Measurements from ENCODE around the gene RADIL.

Gene RADIL

GRCh38 chr7:4845740-4846142 is 37.8 kb downstream of the RADIL start:
- Histone ChIP-seq H3K4me1 (ENCODE audit: control insufficient read depth in 1 of 2, insufficient read depth in 2 of 2, low read length in 2 of 2) (no peaks in the 10 kb centered on the region), H3K4me3 (ENCODE audit: low read depth in 1 of 2, low read length in 2 of 2) (no peak overlapping the region), H3K9me3 (ENCODE audit: control insufficient read depth in 1 of 2, low read length in 2 of 2) (no peaks in the 10 kb centered on the region), H3K27ac (ENCODE audit: low read length) (no peak overlapping the region), H3K36me3 (ENCODE audit: control insufficient read depth in 1 of 2, insufficient read depth in 2 of 2, low read length in 2 of 2) (no peaks in the 10 kb centered on the region), H3K27me3 (ENCODE audit: low read depth, low read length) (no peaks in the 10 kb centered on the region)

- Histone ChIP-seq H3K9me3 (ENCODE audit: control insufficient read depth in 1 of 2, low read length in 2 of 2) (no peaks in the 10 kb centered on the region), H3K4me3 (ENCODE audit: low read depth in 1 of 2, low read length in 2 of 2) (no peak overlapping the region), H3K36me3 (ENCODE audit: control insufficient read depth in 1 of 2, insufficient read depth in 2 of 2, low read length in 2 of 2) (no peaks in the 10 kb centered on the region), H3K27me3 (ENCODE audit: low read depth, low read length) (no peaks in the 10 kb centered on the region), H3K27ac (ENCODE audit: low read length) (no peak overlapping the region), H3K4me1 (ENCODE audit: control insufficient read depth in 1 of 2, insufficient read depth in 2 of 2, low read length in 2 of 2) (no peaks in the 10 kb centered on the region)
Observed at GRCh38 chr7:4842319-4843064, 41.0 kb downstream of the RADIL start.

GRCh38 chr7:4841836-4842235 is 41.7 kb downstream of the RADIL start:
- Histone ChIP-seq H3K36me3 (ENCODE audit: control insufficient read depth in 1 of 2, insufficient read depth in 2 of 2, low read length in 2 of 2) (no peaks in the 10 kb centered on the region), H3K27ac (ENCODE audit: low read length) (no peak overlapping the region), H3K27me3 (ENCODE audit: low read depth, low read length) (no peaks in the 10 kb centered on the region), H3K4me3 (ENCODE audit: low read depth in 1 of 2, low read length in 2 of 2) (no peak overlapping the region), H3K9me3 (ENCODE audit: control insufficient read depth in 1 of 2, low read length in 2 of 2) (no peaks in the 10 kb centered on the region), H3K4me1 (ENCODE audit: control insufficient read depth in 1 of 2, insufficient read depth in 2 of 2, low read length in 2 of 2) (peaks cover 0 to 3% of the 10 kb centered on the region in 2 donors)

- H3K4me3 ChIP-seq (ENCODE audit: low read depth in 1 of 2, low read length in 2 of 2): no peak overlapping the region
- H3K27me3 ChIP-seq (ENCODE audit: low read depth, low read length): no peaks in the 10 kb centered on the region
- no peaks in the 10 kb centered on the region for H3K36me3 ChIP-seq (ENCODE audit: control insufficient read depth in 1 of 2, insufficient read depth in 2 of 2, low read length in 2 of 2)
- H3K27ac ChIP-seq (ENCODE audit: low read length): no peak overlapping the region
- H3K9me3 ChIP-seq (ENCODE audit: control insufficient read depth in 1 of 2, low read length in 2 of 2): no peaks in the 10 kb centered on the region
- peaks cover 0 to 3% of the 10 kb centered on the region in 2 donors for H3K4me1 ChIP-seq (ENCODE audit: control insufficient read depth in 1 of 2, insufficient read depth in 2 of 2, low read length in 2 of 2)
Observed at GRCh38 chr7:4841007-4841784, 42.3 kb downstream of the RADIL start.

GRCh38 chr7:4840079-4840501 is 43.4 kb downstream of the RADIL start:
- no peaks in the 10 kb centered on the region for H3K36me3 ChIP-seq (ENCODE audit: control insufficient read depth in 1 of 2, insufficient read depth in 2 of 2, low read length in 2 of 2)
- peaks cover 0 to 3% of the 10 kb centered on the region in 2 donors for H3K4me1 ChIP-seq (ENCODE audit: control insufficient read depth in 1 of 2, insufficient read depth in 2 of 2, low read length in 2 of 2)
- no peak overlapping the region for H3K4me3 ChIP-seq (ENCODE audit: low read depth in 1 of 2, low read length in 2 of 2)

GRCh38 chr7:4838626-4839334 is 44.7 kb downstream of the RADIL start:
- H3K4me1 ChIP-seq (ENCODE audit: control insufficient read depth in 1 of 2, insufficient read depth in 2 of 2, low read length in 2 of 2): peaks cover 0 to 3% of the 10 kb centered on the region in 2 donors

More at GRCh38 chr7:4840079-4840501, 43.4 kb downstream of the RADIL start:
- Histone ChIP-seq H3K27ac (ENCODE audit: low read length) (no peak overlapping the region), H3K27me3 (ENCODE audit: low read depth, low read length) (no peaks in the 10 kb centered on the region), H3K9me3 (ENCODE audit: control insufficient read depth in 1 of 2, low read length in 2 of 2) (no peaks in the 10 kb centered on the region)

GRCh38 chr7:4837803-4838625 is 45.5 kb downstream of the RADIL start:
- Histone ChIP-seq H3K27ac (ENCODE audit: low read length) (no peak overlapping the region), H3K36me3 (ENCODE audit: control insufficient read depth in 1 of 2, insufficient read depth in 2 of 2, low read length in 2 of 2) (no peaks in the 10 kb centered on the region), H3K27me3 (ENCODE audit: low read depth, low read length) (no peaks in the 10 kb centered on the region), H3K9me3 (ENCODE audit: control insufficient read depth in 1 of 2, low read length in 2 of 2) (no peaks in the 10 kb centered on the region), H3K4me1 (ENCODE audit: control insufficient read depth in 1 of 2, insufficient read depth in 2 of 2, low read length in 2 of 2) (peaks cover 0 to 3% of the 10 kb centered on the region in 2 donors), H3K4me3 (ENCODE audit: low read depth in 1 of 2, low read length in 2 of 2) (no peak overlapping the region)

More at GRCh38 chr7:4838626-4839334, 44.7 kb downstream of the RADIL start:
- H3K27me3 ChIP-seq (ENCODE audit: low read depth, low read length): no peaks in the 10 kb centered on the region
- no peak overlapping the region for H3K4me3 ChIP-seq (ENCODE audit: low read depth in 1 of 2, low read length in 2 of 2)
- H3K9me3 ChIP-seq (ENCODE audit: control insufficient read depth in 1 of 2, low read length in 2 of 2): no peaks in the 10 kb centered on the region
- no peaks in the 10 kb centered on the region for H3K36me3 ChIP-seq (ENCODE audit: control insufficient read depth in 1 of 2, insufficient read depth in 2 of 2, low read length in 2 of 2)
- no peak overlapping the region for H3K27ac ChIP-seq (ENCODE audit: low read length)

- H3K27ac ChIP-seq (ENCODE audit: low read length): no peak overlapping the region
- no peak overlapping the region for H3K4me3 ChIP-seq (ENCODE audit: low read depth in 1 of 2, low read length in 2 of 2)
- H3K27me3 ChIP-seq (ENCODE audit: low read depth, low read length): no peaks in the 10 kb centered on the region
- no peaks in the 10 kb centered on the region for H3K9me3 ChIP-seq (ENCODE audit: control insufficient read depth in 1 of 2, low read length in 2 of 2)
- peaks cover 0 to 3% of the 10 kb centered on the region in 2 donors for H3K4me1 ChIP-seq (ENCODE audit: control insufficient read depth in 1 of 2, insufficient read depth in 2 of 2, low read length in 2 of 2)
- H3K36me3 ChIP-seq (ENCODE audit: control insufficient read depth in 1 of 2, insufficient read depth in 2 of 2, low read length in 2 of 2): no peaks in the 10 kb centered on the region
Observed at GRCh38 chr7:4837041-4837802, 46.3 kb downstream of the RADIL start.

GRCh38 chr7:4836206-4836661 is 47.3 kb downstream of the RADIL start:
- Histone ChIP-seq H3K9me3 (ENCODE audit: control insufficient read depth in 1 of 2, low read length in 2 of 2) (no peaks in the 10 kb centered on the region), H3K27me3 (ENCODE audit: low read depth, low read length) (no peaks in the 10 kb centered on the region), H3K36me3 (ENCODE audit: control insufficient read depth in 1 of 2, insufficient read depth in 2 of 2, low read length in 2 of 2) (no peaks in the 10 kb centered on the region), H3K4me3 (ENCODE audit: low read depth in 1 of 2, low read length in 2 of 2) (no peak overlapping the region), H3K4me1 (ENCODE audit: control insufficient read depth in 1 of 2, insufficient read depth in 2 of 2, low read length in 2 of 2) (peaks cover 0 to 3% of the 10 kb centered on the region in 2 donors), H3K27ac (ENCODE audit: low read length) (no peak overlapping the region)

Measured in muscle layer of duodenum (tissue), 2 donors.